Body of pancreas (tissue), 4 donors: ENCODE measurements around the gene ANKRD66. TPM values are rescaled to one million over a fixed set of nuclear protein-coding genes. Genes with fewer than 3 reads are reported as not detected.

Source experiments
- ATAC-seq: fragments of 150-250 bp; one replicate; pipeline ENCODE4 v1.9.1; 2016
- DNase-seq, 4 donors: peaks; one replicate each; pipeline ENCODE4 v3.0.0-alpha.2; 2019
- H3K27ac ChIP-seq, 4 donors: fragments of 200-600 bp; sonication (generic); 1 replicate in 3 of 4; 2 replicates in 1 of 4; pipeline versions ENCODE4 v1.5.1 to v1.6.1; 2016 to 2019; ENCODE audit warnings: mild to moderate bottlenecking in 1 of 4, mixed read lengths in 1 of 4, moderate library complexity in 1 of 4
- H3K27me3 ChIP-seq, 2 donors: fragments of 200-600 bp; sonication (generic); one replicate each; pipeline ENCODE4 v1.6.0; 2016; ENCODE audit warnings: mild to moderate bottlenecking in 1 of 2
- H3K36me3 ChIP-seq, 2 donors: fragments of 200-600 bp; sonication (generic); replicated peaks in 1 of 2; 2 replicates each; pipeline ENCODE4 v1.5.1; 2016; ENCODE audit warnings: low read depth in 2 of 2; ENCODE audit not compliant: insufficient read depth in 1 of 2
- H3K4me1 ChIP-seq: fragments of 200-600 bp; sonication (generic); one replicate; pipeline ENCODE4 v1.6.0; 2016
- H3K4me3 ChIP-seq, 2 donors: fragments of 200-600 bp; sonication (generic); 1 replicate in 1 of 2; 2 replicates in 1 of 2; pipeline ENCODE4 v1.5.1; 2016 to 2019
- H3K9me3 ChIP-seq, 3 donors: fragments of 200-600 bp; sonication (generic); 1 replicate in 2 of 3; 2 replicates in 1 of 3; pipeline ENCODE4 v1.5.1; 2016
- POLR2A ChIP-seq, 3 donors: fragments of 450-650 bp; IDR thresholded peaks; one replicate each; pipeline ENCODE4 v1.6.1; 2016; ENCODE audit warnings: antibody characterized with exemption in 3 of 3, mild to moderate bottlenecking in 2 of 3
- WGBS, 2 donors: methylation state at CpG; one replicate each; pipeline ENCODE4 v1.1.5; 2017; 5-methylcytosine and 5-hydroxymethylcytosine counted together
- intact Hi-C: fragments of 100-400 bp; cut with DNase I; formaldehyde crosslinking; loops from one replicate; pipeline ENCODE4 v1.15.1; 2023
- total RNA-seq, 2 donors: library from RNA; depleted of rRNA; stranded (reverse); fragments of >200 nt; gene quantifications; one replicate each; pipeline ENCODE4 v1.1.0, GENCODE V29; 2016
- TF ChIP-seq, protein P1 (sequence below), 7 experiments: fragments of 450-650 bp in 4 of 7; fragments of 200-600 bp in 3 of 7; sonication (generic) in 3 of 7; IDR thresholded peaks; one replicate each; pipeline ENCODE4 v1.5.1; 2016 to 2019; ENCODE audit warnings: antibody characterized with exemption in 7 of 7

Gene ANKRD66
- total RNA-seq, 2 donors from 2014 or later: not detected

DNA sequence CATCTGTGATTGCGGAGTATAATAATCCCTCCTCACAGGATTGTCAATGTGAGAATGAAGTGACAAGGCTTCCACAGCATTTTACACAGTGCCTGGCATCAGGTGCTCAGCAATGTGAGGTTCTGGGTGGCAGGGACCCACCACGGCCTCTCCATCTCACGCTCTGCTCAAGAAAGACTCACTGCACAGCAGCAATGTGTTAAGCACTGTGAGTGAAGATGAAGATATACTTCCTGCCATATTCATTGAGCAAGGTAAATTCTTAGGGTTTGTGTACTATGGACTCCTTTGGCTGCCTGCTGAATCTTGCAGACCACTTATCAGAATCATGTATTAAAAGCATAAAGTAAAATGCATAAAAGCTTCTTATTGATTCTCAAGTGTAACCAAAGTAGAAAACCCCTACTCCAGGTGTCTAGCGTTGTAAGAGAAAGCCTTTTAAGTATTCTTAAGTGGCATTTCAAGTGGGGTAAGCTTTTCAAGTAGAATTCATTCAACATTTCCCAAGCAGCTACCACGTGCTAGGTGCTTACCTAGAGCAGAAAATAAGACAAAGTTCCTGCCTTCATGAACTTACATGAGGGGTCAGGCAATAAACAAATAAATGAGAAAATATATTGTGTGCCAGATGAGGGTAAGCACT is 29.5 kb downstream of the ANKRD66 start:
- no peak overlapping the region for H3K27ac ChIP-seq
- H3K4me1 ChIP-seq: no peaks in the 10 kb centered on the region
- no peaks in the 10 kb centered on the region for H3K9me3 ChIP-seq
- TF ChIP-seq POLR2A (IDR thresholded peaks at IDR 0.05): no peak
- TF ChIP-seq, protein P1, sequence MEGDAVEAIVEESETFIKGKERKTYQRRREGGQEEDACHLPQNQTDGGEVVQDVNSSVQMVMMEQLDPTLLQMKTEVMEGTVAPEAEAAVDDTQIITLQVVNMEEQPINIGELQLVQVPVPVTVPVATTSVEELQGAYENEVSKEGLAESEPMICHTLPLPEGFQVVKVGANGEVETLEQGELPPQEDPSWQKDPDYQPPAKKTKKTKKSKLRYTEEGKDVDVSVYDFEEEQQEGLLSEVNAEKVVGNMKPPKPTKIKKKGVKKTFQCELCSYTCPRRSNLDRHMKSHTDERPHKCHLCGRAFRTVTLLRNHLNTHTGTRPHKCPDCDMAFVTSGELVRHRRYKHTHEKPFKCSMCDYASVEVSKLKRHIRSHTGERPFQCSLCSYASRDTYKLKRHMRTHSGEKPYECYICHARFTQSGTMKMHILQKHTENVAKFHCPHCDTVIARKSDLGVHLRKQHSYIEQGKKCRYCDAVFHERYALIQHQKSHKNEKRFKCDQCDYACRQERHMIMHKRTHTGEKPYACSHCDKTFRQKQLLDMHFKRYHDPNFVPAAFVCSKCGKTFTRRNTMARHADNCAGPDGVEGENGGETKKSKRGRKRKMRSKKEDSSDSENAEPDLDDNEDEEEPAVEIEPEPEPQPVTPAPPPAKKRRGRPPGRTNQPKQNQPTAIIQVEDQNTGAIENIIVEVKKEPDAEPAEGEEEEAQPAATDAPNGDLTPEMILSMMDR (IDR thresholded peaks at IDR 0.05): no peak
- H3K36me3 ChIP-seq: no peaks in the 10 kb centered on the region
- DNase-seq: no peak
- intact Hi-C loops: no loop called here
- WGBS, 2 donors: 86 to 94% methylated on average over 4 to 5 of the region's 5 CpGs
- ATAC-seq: no peak
- no peaks in the 10 kb centered on the region for H3K27me3 ChIP-seq
- H3K4me3 ChIP-seq: no peak overlapping the region

DNA sequence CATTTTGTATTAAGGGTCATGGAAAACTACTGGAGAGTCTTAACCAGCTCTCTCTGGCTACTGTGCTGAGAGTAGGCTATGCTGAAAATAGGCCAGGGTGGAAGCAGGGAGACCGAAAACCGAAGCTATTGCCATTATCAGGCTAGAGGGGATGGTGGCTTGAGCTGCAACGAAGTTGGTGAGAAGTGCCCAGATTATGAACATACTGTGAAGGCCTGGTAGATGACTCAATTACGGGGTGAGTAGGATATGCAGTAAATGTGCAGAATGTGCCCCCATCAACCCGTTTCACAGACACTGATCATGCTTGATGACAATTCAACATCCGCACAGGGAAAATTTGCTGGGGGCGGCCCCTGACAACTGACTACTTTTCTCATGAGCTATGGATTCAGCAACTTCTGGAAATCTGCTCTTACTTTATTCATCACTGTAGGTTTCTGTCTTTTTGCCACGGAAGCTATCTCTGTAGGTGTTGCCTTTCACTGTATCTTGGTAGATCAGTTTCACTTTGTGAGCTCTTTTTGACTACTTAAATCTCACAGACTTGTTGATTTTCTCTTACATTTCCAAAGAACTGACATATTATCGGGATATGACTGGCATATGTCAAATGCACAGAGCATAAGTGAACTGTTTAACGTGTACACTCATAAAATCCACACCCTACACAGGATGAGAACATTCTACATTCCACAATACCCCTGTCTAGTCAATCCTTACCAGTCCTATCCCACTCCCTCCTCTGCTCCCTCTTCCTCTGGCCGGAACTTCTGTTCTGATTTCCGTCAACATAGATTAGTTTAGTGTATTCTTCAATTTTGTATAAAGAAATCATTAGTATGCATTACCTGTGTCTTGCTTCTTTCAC is 31.0 kb downstream of the ANKRD66 start:
- Histone ChIP-seq H3K27me3 (no peaks in the 10 kb centered on the region), H3K4me3 (no peak overlapping the region), H3K27ac (no peak overlapping the region), H3K4me1 (no peaks in the 10 kb centered on the region), H3K9me3 (no peaks in the 10 kb centered on the region), H3K36me3 (no peaks in the 10 kb centered on the region)
- DNase-seq: no peak
- 81 to 86% methylated on average over 12 of the region's 12 CpGs for WGBS, 2 donors
- no peak for TF ChIP-seq POLR2A (IDR thresholded peaks at IDR 0.05)
- TF ChIP-seq, protein P1 (IDR thresholded peaks at IDR 0.05): no peak
- intact Hi-C loops: no loop called here
- no peak for ATAC-seq

DNA sequence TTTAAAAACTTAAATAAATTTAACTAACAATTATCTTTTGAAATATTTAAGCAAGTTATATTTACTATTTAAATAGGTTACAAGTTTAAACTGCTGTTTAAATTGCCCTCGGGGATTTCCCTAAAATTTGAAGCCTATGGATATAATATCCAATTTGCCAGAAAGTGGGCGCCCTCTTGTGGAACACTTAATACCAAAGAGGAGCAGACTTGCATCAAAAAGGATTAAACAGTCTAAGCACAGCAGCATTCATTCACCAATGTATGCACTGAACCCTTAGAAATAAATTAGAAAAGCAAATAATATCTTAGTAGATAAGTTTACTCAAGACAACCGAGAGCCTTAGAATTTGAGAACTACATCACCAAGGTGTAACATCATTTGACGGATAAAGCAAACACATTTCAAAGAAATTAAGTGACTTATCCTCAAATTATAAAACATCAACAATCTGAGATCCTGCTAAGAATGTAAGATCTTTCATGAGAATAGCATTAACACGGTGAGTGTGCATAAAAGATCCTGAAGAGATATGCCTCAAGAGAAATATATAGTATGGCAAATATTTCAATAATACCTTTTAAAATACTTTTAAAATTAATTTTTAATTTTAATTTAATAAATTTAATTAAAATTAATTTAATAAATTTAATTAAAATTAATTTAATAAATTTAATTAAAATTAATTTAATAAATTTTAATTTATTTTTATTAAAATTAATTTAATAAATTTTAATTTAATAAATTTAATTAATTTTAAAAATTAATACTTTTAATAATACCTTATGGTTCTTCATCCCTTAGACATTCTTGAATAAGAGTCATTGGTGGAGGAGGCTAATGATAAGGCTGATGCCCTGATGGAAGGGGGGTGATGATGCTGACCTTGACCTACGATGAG is 35.0 kb downstream of the ANKRD66 start:
- WGBS, 2 donors: 28 to 29% methylated on average over 6 of the region's 6 CpGs
- Histone ChIP-seq H3K4me1 (no peaks in the 10 kb centered on the region), H3K9me3 (no peaks in the 10 kb centered on the region), H3K36me3 (no peaks in the 10 kb centered on the region), H3K4me3 (no peak overlapping the region), H3K27me3 (no peaks in the 10 kb centered on the region), H3K27ac (no peak overlapping the region)
- intact Hi-C loops: no loop called here
- DNase-seq (peak; percentile 52 to 76 (median 64)), ATAC-seq (no peak)
- no peak for TF ChIP-seq POLR2A (IDR thresholded peaks at IDR 0.05)
- TF ChIP-seq, protein P1 (IDR thresholded peaks at IDR 0.05): peak; percentile 33 to 75 (median 61)

DNA sequence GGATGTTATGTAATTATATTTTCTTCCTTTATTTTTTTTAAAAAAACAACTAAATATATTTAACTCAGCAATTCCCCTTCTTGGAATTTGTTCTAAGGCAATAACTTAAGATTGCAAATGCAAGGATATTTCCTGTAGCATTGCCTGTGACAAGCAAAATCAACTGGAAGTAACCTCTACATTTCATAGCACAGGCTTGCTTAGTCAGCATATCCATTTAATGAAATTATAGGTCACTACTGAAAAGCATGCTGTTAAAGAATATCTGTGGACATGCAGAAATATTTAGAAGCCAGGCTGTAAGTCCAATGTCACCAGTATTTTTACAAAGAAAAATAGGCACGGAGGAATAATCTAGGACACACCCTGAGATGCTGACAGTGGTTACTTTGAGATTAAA is 37.8 kb downstream of the ANKRD66 start:
- Histone ChIP-seq H3K27ac (no peak overlapping the region), H3K27me3 (no peaks in the 10 kb centered on the region), H3K9me3 (no peaks in the 10 kb centered on the region), H3K36me3 (no peaks in the 10 kb centered on the region), H3K4me3 (no peak overlapping the region), H3K4me1 (no peaks in the 10 kb centered on the region)
- 82 to 85% methylated on average over 1 of the region's 1 CpG for WGBS, 2 donors
- intact Hi-C loops: no loop called here
- ATAC-seq (no peak), DNase-seq (no peak)
- no peak for TF ChIP-seq POLR2A (IDR thresholded peaks at IDR 0.05)
- TF ChIP-seq, protein P1 (IDR thresholded peaks at IDR 0.05): no peak
